CD4-positive, alpha-beta T cell treated with Interleukin-17A for 1 hour (primary cell): Measurements from ENCODE around the gene ATRNL1.
"Not testable (repeated sequence)": the region's sequence is repeated elsewhere in the genome, so short reads cannot be mapped to it uniquely, and the experiment has no call there.

ENCODE experiments used
- DNase-seq: peaks from one replicate; pipeline ENCODE4 v3.0.0-alpha.2; 2020

Gene ATRNL1

GRCh38 chr10:115219203-115219602 lies 126.0 kb downstream of the ATRNL1 start:
- no peak for DNase-seq

GRCh38 chr10:115222039-115222438 lies 128.9 kb downstream of the ATRNL1 start:
- no peak for DNase-seq

GRCh38 chr10:115239761-115240160 lies 146.6 kb downstream of the ATRNL1 start:
- no peak for DNase-seq

- no peak for DNase-seq
These were observed 157.6 kb downstream of the ATRNL1 start for GRCh38 chr10:115250784-115251183.

- DNase-seq, result not testable (repeated sequence)
These were observed 160.6 kb downstream of the ATRNL1 start for GRCh38 chr10:115253765-115254164.

- DNase-seq, result no peak
These were observed 179.3 kb downstream of the ATRNL1 start for GRCh38 chr10:115272482-115272881.

GRCh38 chr10:115278294-115278693 lies 185.1 kb downstream of the ATRNL1 start:
- no peak for DNase-seq

- DNase-seq, result no peak
These were observed 202.1 kb downstream of the ATRNL1 start for GRCh38 chr10:115295213-115295805.

- DNase-seq, result no peak
These were observed 206.9 kb downstream of the ATRNL1 start for GRCh38 chr10:115300080-115300479.

- not testable (repeated sequence) for DNase-seq
These were observed 226.5 kb downstream of the ATRNL1 start for GRCh38 chr10:115319669-115320068.

GRCh38 chr10:115321360-115321759 lies 228.2 kb downstream of the ATRNL1 start:
- no peak for DNase-seq

GRCh38 chr10:115328331-115328730 lies 235.2 kb downstream of the ATRNL1 start:
- no peak for DNase-seq

GRCh38 chr10:115335366-115335765 lies 242.2 kb downstream of the ATRNL1 start:
- no peak for DNase-seq

- DNase-seq, result peak; percentile 2
These were observed 262.1 kb downstream of the ATRNL1 start for GRCh38 chr10:115355162-115355760.

GRCh38 chr10:115367920-115368319 lies 274.8 kb downstream of the ATRNL1 start:
- not testable (repeated sequence) for DNase-seq

- DNase-seq, result no peak
These were observed 285.9 kb downstream of the ATRNL1 start for GRCh38 chr10:115379064-115379463.

- DNase-seq, result no peak
These were observed 291.5 kb downstream of the ATRNL1 start for GRCh38 chr10:115384665-115385064.

GRCh38 chr10:115390607-115391006 lies 297.4 kb downstream of the ATRNL1 start:
- no peak for DNase-seq

GRCh38 chr10:115398026-115398425 lies 304.9 kb downstream of the ATRNL1 start:
- DNase-seq, result no peak

GRCh38 chr10:115402699-115403098 lies 309.5 kb downstream of the ATRNL1 start:
- DNase-seq, result no peak

- not testable (repeated sequence) for DNase-seq
These were observed 312.7 kb downstream of the ATRNL1 start for GRCh38 chr10:115405838-115406237.

GRCh38 chr10:115409347-115409746 lies 316.2 kb downstream of the ATRNL1 start:
- DNase-seq, result no peak

- no peak for DNase-seq
These were observed 324.6 kb downstream of the ATRNL1 start for GRCh38 chr10:115417585-115418265.

- DNase-seq, result no peak
These were observed 329.5 kb downstream of the ATRNL1 start for GRCh38 chr10:115422624-115423023.
